Effector memory CD4-positive, alpha-beta T cell (primary cell): Measurements from ENCODE around the gene ZP3.
A peak's percentile ranks its signal among the peaks of the same experiment; 100 is the strongest.
"Not testable (repeated sequence)": the region's sequence is repeated elsewhere in the genome, so short reads cannot be mapped to it uniquely, and the experiment has no call there.

Experiments
- DNase-seq, 3 donors: peaks; one replicate each; pipeline ENCODE4 v3.0.0-alpha.2; 2020
- H3K27ac ChIP-seq: 2 replicates; pipeline ENCODE4 v1.7.0; 2013; ENCODE audit warnings: mild to moderate bottlenecking, low read length, moderate library complexity; ENCODE audit not compliant: insufficient read depth, poor library complexity, severe bottlenecking
- H3K27me3 ChIP-seq: replicated peaks from 2 replicates; pipeline ENCODE4 v1.7.0; 2013; ENCODE audit warnings: mild to moderate bottlenecking, low read length; ENCODE audit not compliant: insufficient read depth, control insufficient read depth, poor library complexity, severe bottlenecking
- H3K36me3 ChIP-seq: 2 replicates; pipeline ENCODE4 v1.7.0; 2013; ENCODE audit warnings: mild to moderate bottlenecking, low read length, moderate library complexity; ENCODE audit not compliant: control insufficient read depth, insufficient read depth
- H3K4me1 ChIP-seq: 2 replicates; pipeline ENCODE4 v1.7.0; 2013; ENCODE audit warnings: low read length, mild to moderate bottlenecking; ENCODE audit not compliant: control insufficient read depth, insufficient read depth, poor library complexity, severe bottlenecking
- H3K4me3 ChIP-seq: 2 replicates; pipeline ENCODE4 v1.7.0; 2013; ENCODE audit warnings: low read length, low read depth, mild to moderate bottlenecking; ENCODE audit not compliant: insufficient read depth, poor library complexity, severe bottlenecking
- H3K9me3 ChIP-seq: 2 replicates; pipeline ENCODE4 v1.7.0; 2013; ENCODE audit warnings: mild to moderate bottlenecking, low read length, moderate library complexity; ENCODE audit not compliant: control insufficient read depth

Gene ZP3

DNA sequence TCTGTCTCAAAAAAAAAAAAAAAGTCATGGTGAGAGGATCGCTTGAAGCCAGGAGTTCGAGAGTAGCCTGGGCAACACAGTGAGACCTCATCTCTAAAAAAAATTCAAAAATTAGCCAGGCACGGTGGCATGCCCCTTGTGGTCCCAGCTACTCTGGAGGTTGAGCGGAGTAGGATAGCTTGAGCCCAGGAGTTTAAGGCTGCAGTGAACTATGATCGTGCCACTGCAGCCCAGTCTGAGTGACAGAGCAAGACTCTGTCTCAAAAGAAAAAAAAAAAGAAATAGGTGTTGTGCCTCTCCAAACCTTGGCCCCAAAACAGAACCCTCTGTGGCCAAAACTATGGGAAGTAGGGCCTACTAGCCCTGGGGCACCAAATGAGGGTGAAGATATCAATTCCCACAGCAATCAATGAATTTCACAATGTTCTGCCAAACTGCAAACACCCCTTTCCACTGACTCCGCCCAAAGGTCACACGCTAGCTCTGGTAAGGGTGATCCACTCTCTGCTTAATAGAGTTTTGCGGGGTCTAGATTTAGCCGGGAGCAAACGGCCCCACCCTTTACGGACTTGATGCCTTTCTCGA lies 32.1 kb upstream of the ZP3 start:
- Histone ChIP-seq H3K4me1 (peaks cover 7% of the 10 kb centered on the region), H3K27ac (peak overlapping the region; percentile 56), H3K9me3 (no peaks in the 10 kb centered on the region), H3K36me3 (no peaks in the 10 kb centered on the region), H3K4me3 (peak overlapping the region; percentile 78), H3K27me3 (no peaks in the 10 kb centered on the region)
- DNase-seq, result no peak

DNA sequence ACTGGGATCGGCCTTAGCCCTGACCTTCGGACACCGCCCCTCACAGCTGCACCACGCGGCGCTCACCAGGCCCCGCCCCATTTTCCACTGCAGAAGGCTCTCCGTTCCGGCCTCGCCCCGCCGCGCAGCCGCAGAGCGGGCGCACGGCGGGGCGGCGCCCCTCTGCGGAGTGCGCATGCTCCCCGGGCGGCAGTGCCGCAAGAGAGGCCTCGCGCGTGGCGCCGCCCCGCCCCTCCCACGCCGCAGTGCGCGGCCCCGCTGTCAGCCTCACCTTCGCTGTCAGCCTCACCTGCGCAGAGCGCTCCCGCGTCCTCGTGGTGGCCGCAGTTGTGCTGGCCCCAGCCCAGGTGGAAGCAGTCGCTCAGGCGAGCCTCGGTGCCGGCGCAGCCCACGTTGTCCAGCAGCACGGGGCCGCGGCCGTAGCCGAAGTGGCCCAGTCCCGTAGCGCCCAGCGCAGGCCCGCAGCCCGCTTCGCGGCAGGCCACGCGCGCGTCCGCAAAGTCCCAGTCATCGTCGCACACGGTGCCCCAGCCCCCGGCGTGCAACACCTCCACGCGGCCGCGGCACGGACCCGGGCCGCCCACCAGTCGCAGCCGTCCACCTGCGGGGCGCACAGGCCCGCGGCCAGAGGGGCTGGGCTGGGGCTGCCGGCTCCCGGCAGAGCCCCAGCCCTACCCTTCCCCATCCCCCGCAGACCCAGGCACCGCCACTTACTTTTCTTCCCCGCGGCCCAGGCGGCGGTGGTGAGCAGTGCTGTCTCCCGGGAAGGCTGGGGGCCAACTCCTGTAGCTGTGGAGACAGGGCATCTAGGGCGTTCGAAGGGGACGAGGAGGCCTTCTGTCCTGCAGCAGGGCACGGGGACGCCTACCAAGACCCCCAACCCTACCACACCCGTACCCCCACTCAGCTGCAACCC lies 31.4 kb upstream of the ZP3 start:
- peak overlapping the region; percentile 56 for H3K27ac ChIP-seq
- DNase-seq, result peak; percentile 82 to 85 (median 84)

DNA sequence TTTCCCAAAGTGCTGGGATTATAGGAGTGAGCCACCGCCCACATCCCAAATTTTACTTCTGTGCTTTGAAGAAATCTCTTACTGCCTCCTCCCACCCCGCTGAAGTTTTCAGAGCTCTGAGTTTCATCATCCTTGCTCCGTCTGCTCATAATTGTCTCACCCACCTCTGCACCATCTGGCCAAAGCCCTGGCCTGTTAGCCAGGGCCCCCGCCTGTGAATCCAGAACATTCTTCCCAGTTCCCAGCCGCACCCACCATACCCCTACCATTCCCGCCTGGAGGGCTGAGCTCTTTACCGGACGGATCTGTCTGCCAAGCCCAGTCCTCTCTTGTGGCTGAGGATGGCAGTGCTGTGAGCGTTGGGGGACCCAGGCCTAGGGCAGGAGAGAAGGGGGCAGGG lies 29.8 kb upstream of the ZP3 start:
- Histone ChIP-seq H3K9me3 (no peaks in the 10 kb centered on the region), H3K4me1 (peaks cover 10% of the 10 kb centered on the region), H3K36me3 (no peaks in the 10 kb centered on the region), H3K27ac (no peak overlapping the region), H3K27me3 (no peaks in the 10 kb centered on the region), H3K4me3 (no peak overlapping the region)
- no peak for DNase-seq

More for the DNA sequence above, 31.4 kb upstream of the ZP3 start:
- Histone ChIP-seq H3K9me3 (no peaks in the 10 kb centered on the region), H3K36me3 (no peaks in the 10 kb centered on the region), H3K27me3 (no peaks in the 10 kb centered on the region), H3K4me1 (peaks cover 10% of the 10 kb centered on the region), H3K4me3 (peak overlapping the region; percentile 78)

DNA sequence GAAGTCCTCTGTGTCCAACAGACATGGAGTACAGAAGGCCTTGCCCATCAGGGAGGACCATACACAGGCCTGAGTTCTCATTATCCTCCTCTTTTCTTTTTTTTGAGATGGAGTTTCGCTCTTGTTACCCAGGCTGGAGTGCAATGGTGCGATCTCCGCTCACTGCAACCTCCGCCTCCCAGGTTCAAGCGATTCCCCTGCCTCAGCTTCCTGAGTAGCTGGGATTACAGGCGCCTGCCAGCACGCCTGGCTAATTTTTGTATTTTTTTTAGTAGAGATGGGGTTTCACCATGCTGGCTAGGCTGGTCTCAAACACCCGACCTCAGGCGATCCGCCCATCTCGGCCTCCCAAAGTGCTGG lies 29.2 kb upstream of the ZP3 start:
- not testable (repeated sequence) for H3K9me3 ChIP-seq, H3K36me3 ChIP-seq, H3K4me3 ChIP-seq, H3K27me3 ChIP-seq, DNase-seq, H3K27ac ChIP-seq, H3K4me1 ChIP-seq

DNA sequence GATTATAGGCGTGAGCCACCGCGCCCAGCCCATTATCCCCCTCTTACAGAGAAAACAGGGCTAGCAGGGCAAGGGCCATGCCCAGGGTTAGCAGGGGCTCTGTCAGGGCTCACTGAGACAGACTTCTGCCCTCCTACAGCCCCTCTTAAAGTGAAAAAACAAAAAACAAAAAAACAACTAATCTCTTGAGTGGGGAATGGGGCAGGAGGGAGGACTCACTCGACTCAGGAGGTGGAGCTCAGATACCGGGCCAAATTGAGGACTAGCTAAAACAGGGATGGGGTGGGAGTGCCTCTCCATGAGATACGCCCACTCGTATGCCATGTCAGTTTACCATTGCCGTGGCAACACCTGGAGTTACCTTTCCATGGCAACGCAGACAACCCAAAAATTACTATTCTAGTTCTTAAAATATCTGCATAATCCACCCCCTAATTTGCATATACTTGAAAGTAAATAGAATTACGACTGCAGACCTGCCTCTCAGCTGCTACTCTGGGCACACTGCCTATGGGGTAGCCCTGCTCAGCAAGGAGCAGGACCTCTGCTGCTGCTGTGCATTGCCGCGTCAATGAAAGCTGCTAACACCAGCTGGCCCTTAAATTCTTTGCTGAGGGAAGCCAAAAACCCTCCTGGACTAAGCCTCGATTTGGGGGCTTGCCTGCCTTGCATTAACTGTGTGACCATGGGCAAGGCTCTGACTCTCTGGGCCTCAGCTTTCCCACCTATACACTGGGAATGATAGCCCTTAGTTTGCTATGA lies 28.6 kb upstream of the ZP3 start:
- Histone ChIP-seq H3K4me1 (peaks cover 10% of the 10 kb centered on the region), H3K27ac (no peak overlapping the region), H3K4me3 (no peak overlapping the region), H3K27me3 (no peaks in the 10 kb centered on the region), H3K36me3 (no peaks in the 10 kb centered on the region), H3K9me3 (no peaks in the 10 kb centered on the region)
- no peak for DNase-seq

DNA sequence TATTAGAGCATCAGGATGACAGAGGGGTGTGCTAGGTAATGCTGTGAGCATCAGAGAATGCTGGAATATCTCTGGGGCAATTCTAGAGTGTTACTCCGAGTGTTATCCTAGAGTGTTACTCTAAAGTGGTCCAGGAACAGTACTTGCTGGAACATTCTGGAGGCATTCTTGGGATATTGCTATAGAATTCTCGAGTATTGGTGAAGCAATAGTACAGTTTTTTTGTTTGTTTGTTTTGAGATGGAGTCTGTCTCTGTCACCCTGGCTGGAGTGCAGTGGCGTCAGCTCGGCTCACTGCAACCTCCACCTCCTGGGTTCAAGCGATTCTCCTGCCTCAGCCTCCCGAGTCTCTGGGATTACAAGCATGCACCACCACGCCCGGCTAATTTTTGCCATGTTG lies 27.9 kb upstream of the ZP3 start:
- no peaks in the 10 kb centered on the region for H3K36me3 ChIP-seq
- DNase-seq, result no peak
- peaks cover 10% of the 10 kb centered on the region for H3K4me1 ChIP-seq
- no peak overlapping the region for H3K27ac ChIP-seq
- no peak overlapping the region for H3K4me3 ChIP-seq
- H3K9me3 ChIP-seq, result no peaks in the 10 kb centered on the region
- H3K27me3 ChIP-seq, result no peaks in the 10 kb centered on the region

DNA sequence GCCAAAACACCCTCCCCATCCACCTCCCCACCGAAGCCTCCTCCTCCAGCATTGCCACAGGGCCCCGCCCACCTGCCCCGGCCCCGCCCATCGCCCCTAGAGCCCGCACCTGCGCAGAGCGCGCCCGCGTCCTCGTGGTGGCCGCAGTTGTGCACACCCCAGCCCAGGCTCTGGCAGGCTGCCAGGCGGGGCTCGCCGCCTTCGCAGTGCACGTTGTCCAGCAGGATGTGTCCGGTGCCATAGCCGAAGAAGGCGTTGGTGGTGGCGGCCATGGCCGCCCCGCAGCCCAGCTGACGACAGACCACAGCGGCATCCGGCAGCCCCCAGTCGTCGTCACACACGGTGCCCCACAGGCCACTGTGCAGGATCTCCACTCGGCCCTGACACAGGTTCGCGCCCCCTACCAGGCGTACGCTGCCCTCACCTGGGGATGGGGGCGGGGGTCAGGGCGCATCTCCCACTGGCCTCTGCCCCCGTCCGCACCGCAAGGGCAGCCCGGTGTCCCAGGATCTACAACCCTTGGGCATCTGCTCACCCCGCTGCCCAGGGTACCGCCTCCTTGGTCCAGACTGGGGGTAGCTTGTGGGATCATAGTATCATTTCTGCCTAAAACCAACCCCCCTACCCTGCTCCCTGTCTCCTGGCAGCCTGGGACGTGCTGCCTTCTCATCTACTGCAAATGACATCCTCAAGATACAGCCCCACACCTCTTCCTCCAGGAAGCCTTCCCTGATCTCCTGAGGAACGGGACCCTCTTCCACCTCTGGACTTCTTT lies 27.2 kb upstream of the ZP3 start:
- peak overlapping the region; percentile 46 for H3K4me3 ChIP-seq
- H3K27ac ChIP-seq, result no peak overlapping the region
- H3K36me3 ChIP-seq, result no peaks in the 10 kb centered on the region
- no peaks in the 10 kb centered on the region for H3K9me3 ChIP-seq
- DNase-seq, result peak; percentile 68 to 73 (median 70)
- H3K27me3 ChIP-seq, result no peaks in the 10 kb centered on the region
- H3K4me1 ChIP-seq, result peaks cover 10% of the 10 kb centered on the region

DNA sequence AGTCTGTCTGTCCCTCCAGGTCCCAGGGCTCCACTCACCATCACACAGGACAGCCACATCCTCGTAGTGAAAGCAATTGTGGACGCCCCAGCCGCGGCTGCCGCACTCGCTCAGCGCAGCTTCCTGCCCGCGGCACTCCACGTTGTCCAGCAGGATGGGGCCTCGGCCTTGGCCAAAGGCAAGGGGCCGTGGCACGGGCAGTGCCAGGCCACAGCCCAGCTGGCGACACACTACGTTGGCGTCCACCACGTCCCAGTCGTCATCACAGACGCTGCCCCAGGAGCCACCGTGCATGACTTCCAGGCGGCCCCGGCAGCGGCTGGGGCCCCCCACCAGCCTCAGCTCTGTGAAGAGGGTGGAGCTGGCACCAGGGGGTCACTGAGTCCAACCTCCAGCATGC lies 24.5 kb upstream of the ZP3 start:
- no peak for DNase-seq
- Histone ChIP-seq H3K27ac (no peak overlapping the region), H3K9me3 (no peaks in the 10 kb centered on the region), H3K4me3 (no peak overlapping the region), H3K36me3 (no peaks in the 10 kb centered on the region), H3K4me1 (peaks cover 10% of the 10 kb centered on the region), H3K27me3 (no peaks in the 10 kb centered on the region)

DNA sequence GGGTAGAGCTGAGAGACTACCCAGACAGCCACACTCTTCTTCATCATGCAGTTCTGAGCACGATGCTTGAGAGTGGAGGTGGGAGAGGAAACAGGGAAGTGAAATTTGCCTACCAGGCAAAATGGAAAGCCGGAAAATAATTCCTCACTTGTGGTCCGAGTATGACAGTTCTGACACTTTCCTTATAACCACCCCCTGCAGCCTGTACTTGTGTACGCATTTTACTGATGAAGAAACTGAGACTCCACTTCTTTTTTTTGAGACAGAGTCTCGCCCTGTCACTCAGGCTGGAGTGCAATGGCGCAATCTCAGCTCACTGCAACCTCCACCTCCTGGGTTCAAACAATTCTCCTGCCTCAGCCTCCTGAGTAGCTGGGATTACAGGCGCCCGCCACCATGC lies 21.7 kb upstream of the ZP3 start:
- H3K27ac ChIP-seq, H3K36me3 ChIP-seq, H3K9me3 ChIP-seq, H3K4me3 ChIP-seq, H3K4me1 ChIP-seq, H3K27me3 ChIP-seq, DNase-seq: not testable (repeated sequence)
